GM18507 (cell line): ENCODE data around the gene RDH12.
A peak's percentile ranks its signal among the peaks of the same experiment; 100 is the strongest.
"Not testable (repeated sequence)": the region's sequence is repeated elsewhere in the genome, so short reads cannot be mapped to it uniquely, and the experiment has no call there.

Source experiments
- DNase-seq: peaks from one replicate; pipeline ENCODE4 v3.0.0; 2011; ENCODE audit warnings: low read depth; ENCODE audit not compliant: insufficient read length; ENCODE audit errors: extremely low spot score
- FAIRE-seq: peaks from 2 replicates; lab custom pipeline; 2011; peaks lifted over from hg19 to GRCh38; lab: Jason Lieb, UNC

Gene RDH12

GRCh38 chr14:67701492-67701891, at the start of gene RDH12:
Gene RDH12, plus strand, starts transcription at chr14:67701886. Its CDS starts 20,757 bp downstream, at chr14:67722643.
- not testable (repeated sequence) for DNase-seq, FAIRE-seq

DNA sequence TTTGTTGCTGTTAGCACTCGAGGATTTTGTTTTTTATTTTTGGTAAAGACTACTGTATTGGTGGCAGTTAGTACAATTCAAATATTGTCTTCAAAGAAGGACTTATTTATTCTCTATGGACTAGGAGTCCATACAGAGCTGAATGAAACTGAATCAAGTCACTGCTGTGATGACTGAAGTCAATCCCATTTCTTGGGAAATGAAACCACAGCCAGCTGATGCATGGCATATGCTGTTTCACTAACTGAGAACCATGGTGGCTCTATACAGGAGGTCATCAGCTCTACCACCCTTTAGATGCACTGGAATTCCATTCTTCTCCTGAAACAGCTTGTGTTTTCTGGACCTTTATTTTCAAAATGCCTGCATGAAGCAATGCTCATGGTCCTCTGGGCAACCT, 49.5 kb upstream of the RDH12 start:
- DNase-seq (no peak), FAIRE-seq (no peak)

DNA sequence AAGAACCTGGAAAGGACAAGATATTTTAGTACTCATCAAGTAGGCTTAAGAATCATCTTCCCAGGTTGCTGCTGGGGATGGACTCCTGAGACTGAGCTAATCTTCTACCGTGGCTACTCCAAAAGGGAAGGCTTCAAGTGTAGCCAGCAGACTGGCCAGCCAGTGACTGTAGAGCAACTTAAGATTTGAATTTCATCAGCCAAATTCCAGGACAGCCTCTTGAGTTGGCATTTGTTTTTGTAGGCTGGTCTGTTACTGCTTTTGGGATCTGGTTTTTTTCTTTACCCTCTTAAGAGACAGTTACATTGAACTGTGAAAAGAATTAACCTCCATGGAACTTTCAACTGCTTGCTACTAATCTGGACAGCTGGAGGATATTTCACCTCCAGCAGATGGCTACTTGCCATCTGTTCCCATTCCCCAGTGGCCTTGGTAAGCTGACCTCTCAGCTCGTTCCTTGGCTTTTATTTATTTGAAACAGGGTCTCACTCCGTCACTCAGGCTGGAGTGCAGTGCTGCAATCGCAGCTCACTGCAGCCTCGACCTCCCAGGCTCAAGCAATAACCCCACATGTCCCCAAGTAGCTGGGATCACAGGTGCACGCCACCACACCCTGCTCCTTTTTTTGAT, 47.9 kb upstream of the RDH12 start:
- DNase-seq, result no peak
- FAIRE-seq, result no peak

GRCh38 chr14:67663633-67664032, 38.1 kb upstream of the RDH12 start:
- DNase-seq, result no peak

GRCh38 chr14:67665868-67666267, 35.8 kb upstream of the RDH12 start:
- no peak for FAIRE-seq
- no peak for DNase-seq

More at GRCh38 chr14:67663633-67664032, 38.1 kb upstream of the RDH12 start:
- no peak for FAIRE-seq

GRCh38 chr14:67666750-67667449, 34.8 kb upstream of the RDH12 start:
- FAIRE-seq (peak; percentile 59), DNase-seq (no peak)

DNA sequence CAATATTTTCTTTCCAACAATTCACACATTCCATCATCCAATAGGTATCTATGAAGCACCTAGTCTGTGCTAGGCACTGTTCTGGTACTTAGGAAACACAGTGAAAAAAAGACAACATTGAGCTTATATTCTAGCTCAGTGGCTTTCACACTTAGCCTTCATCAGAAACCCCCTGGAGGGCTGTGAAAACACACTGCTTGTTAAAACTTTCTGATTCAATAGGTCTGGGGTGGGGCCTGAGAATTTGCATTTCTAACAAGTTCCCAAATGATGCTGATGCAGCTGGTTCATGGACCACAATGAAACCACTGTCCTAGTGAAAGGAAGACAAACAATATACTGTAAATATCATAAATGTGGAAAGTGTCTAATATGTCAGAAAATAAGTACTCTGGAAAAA, 33.1 kb upstream of the RDH12 start:
- FAIRE-seq (peak; percentile 71), DNase-seq (no peak)

DNA sequence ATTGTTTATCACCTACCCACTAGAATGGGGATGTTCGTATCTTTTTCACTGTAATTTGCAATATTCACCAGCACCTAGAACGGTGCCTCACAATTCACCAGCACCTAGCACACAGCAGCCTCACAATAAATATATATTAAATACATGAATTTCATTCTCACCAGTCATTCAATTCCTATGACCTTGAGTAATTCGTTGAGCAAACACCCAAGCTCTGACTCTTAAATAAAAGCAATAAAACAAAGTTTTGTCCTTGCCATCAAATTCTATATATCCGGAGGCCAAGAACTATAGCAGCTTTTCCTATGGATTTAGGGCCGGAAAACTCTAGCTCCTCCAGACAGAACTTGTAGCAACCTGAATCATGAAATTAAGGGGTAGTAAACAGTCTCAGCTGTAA, 28.2 kb upstream of the RDH12 start:
- DNase-seq (no peak), FAIRE-seq (no peak)

DNA sequence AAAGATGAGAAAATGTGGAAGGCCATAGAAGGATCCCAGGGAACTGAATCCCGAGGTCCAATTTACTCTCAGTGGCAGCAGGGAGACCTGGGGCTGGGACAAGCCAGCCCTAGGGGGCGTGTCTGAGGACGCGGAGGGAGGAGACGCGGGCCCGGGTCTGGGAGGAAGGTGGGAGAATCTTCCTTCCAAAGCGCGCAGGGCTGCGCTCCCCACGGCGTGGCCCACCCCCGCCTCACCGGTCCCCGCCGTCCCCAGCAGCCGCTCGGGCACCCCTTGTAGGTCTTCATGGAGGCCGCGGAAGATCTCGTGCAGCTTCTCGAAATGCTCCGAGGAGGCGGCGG, 27.6 kb upstream of the RDH12 start:
- DNase-seq (peak; percentile 30), FAIRE-seq (peak; percentile 66)

DNA sequence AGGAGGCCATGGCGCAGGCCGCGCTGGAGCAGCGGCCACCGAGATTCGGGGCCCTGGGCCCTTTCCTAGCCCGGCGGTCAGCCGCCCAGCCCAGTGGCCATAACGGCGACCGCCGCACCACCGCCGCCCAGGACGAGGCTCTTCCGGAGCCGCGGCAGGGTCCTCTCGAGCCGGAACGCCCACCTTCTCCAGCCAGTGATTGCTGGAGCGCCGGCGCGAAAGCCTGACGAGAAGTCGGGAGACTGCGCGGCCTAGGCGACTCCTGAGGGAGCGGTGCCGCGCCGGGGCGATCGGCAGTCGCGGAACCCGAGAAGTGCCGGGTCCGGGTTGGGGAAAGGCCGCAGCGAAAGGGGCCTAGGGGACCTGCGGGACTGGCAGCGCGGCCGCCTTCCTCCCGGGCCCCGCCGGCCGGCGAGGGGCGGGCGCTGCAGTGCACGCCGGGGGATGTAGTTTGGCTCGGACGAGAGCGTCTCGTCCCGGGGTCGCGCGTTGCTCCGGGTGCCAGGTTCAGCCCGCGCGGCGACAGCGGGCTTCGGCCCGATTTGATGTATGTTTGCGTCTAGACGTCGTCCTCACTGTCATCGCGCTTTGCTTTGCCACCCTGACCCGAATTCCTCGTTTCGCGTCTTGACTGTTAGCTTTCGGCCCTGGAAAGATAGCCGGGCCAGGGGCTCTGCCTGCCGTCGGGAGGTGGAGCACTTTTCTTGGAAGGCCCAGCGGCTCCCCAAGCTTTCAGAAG, 27.0 kb upstream of the RDH12 start, which contains the start of gene VTI1B:
TSS of gene VTI1B (minus strand) at position 153 of the 739 bp plus-strand sequence. CDS start at position 10, 143 bp downstream.
- FAIRE-seq (peak; percentile 66), DNase-seq (peak; percentile 71)

DNA sequence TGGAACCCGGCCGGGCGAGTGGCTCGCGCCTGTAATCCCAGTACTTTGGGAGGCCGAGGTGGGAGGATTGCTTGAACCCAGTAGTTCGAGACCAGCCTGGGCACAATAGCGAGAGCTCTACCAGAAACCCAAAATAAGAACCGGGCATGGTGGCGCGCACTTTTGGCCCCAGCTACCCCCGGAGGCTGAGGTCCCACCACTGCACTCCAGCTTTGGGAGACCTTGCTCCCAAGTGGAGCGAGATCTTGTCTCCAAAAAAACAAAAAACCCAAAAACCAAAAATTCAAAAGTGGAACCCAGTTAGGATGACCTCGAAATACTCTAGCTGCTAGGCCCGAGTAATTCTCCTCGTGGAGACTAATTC, 26.5 kb upstream of the RDH12 start:
- DNase-seq (no peak), FAIRE-seq (no peak)

DNA sequence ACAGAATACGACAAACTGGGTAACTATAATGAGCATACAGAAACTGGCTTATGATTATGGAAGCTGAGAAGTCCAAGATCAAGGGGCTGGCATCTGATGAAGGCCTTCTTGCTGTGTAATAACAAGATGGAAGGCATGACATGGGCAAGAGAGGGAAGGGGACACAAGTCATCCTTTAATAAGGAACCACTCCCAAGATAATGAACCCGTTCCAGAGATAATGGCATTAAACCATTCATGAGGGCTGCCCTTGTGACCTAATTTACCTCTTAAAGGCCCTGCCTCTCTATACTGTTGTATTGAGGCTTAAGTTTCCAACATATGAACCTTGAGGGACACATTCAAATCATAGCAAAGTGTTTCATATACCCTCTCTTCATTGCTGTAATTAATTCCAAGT, 22.7 kb upstream of the RDH12 start:
- DNase-seq (no peak), FAIRE-seq (no peak)

DNA sequence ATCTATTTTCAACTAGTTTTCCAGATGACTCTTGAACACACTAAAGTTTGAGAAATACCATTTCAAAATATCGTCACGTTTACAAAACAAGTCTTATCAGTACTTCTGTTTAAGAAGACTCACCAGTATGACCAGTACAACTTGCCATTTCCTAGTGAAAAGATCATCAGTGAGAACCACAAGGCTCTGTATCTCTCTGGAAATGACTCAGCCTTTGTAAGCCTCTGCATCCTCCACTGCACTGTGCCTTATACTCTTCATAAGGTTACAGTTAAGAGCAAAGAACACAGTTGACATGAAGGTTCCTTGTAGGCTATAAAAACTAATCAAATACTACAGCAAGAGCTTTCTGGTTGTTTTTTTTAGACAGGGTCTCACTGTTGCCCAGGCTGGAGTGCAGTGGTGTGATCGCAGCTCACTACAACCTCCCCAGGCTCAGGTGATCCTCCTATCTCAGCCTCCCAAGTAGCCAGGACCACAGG, 21.5 kb upstream of the RDH12 start:
- FAIRE-seq, result peak; percentile 91
- DNase-seq, result peak; percentile 73

DNA sequence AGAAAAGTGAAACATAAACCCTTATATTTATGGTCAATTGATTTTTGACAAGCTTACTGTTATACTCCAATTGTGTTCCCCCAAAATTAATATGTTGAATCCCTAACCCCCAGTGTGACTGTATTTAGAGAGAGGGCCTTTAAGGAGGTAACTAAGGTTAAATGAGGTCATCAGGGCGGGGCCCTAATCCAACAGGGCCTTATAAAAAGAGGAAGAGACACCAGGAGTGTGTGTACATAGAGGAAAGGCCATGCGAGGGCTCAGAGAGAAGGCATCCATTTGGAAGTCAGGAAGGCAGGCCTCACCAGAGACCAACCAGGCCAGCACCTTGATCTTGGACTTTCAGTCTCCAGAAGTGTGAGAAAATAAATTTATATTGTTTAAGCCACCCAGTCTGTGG, 20.7 kb upstream of the RDH12 start:
- FAIRE-seq (no peak), DNase-seq (no peak)

GRCh38 chr14:67683842-67684241, 17.8 kb upstream of the RDH12 start:
- FAIRE-seq (no peak), DNase-seq (no peak)

- FAIRE-seq, result no peak
- DNase-seq, result no peak
These were observed 11.7 kb upstream of the RDH12 start for GRCh38 chr14:67690011-67690410.

DNA sequence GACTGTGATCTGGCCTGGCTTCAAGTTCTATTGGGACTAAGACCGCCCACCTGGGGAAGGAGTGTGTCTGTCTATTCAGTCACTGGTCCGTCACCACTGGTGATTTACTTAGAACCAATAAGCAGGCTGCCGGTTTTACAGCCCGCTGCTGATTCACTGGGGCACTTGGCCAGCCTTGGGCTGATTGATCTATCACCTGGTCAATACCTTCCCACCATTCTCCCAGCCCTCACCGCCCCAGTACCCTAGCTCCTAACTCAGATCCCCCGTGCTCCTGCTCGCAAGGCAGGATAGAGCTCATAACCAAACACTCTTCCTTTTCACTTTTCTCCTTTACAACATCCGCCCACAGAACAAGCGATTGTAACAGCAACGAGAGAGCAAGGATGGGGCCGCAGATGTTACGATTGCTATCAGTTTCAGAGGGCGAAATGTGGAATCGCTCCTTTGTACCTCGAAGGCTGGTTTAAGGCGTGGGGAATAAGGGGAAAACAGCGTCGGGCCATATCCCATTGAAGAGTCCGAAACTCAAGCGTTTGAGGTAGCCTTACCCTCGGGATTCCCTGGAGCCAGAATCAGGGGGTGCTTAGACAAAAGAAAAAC, 6.8 kb upstream of the RDH12 start:
- DNase-seq (peak; percentile 83), FAIRE-seq (peak; percentile 95)

GRCh38 chr14:67695394-67695949, 6.2 kb upstream of the RDH12 start, which contains the start of gene RDH11:
Gene RDH11, minus strand, starts transcription at chr14:67695764. Its CDS starts 61 bp downstream, at chr14:67695703.
- peak; percentile 91 for FAIRE-seq
- peak; percentile 77 for DNase-seq

DNA sequence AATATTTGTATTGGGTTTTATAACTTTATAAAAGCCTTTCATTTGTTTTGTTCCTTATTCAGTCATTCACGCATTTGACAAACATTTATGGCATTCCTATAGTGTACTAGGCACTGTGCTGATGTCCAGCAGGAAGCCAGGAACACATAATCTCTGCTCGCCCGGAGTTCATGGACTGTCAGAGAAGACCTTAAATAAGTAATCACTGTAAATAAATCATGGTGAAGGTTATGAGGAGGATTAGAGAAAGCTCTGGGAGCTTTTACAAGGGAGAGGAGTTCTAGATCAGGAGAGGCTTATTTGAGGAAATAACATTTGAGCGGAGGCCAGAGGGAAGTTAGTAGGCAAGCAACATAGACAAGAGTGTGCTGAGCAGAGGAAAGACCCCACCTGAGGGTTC, 4.7 kb upstream of the RDH12 start:
- no peak for DNase-seq
- no peak for FAIRE-seq

DNA sequence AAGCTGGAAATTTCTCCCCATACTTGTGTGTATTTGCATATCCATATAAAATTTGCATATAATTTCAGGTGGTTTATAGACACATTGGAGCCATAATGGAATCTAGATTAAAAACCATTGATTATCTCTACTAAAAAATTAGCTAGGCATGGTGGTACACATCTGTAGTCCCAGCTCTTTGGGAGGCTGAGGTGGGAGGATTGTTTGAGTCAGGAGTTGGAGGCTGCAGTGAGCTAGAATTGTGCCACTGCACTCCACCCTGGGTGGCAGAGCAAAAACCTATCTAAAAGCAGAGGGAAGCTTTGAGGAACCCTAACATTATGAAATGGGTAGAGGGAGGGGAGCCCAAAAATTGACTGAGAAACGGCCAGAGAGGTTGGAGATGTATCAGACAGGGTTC, 3.5 kb upstream of the RDH12 start:
- DNase-seq (no peak), FAIRE-seq (no peak)
